Skeletal muscle satellite cell (primary cell): ENCODE data around the gene RBKS.

Experiments
- H3K27me3 ChIP-seq: 2 replicates; pipeline ENCODE4 v1.7.0; 2013; ENCODE audit warnings: low read length; ENCODE audit not compliant: control insufficient read depth, insufficient read depth
- H3K36me3 ChIP-seq: 2 replicates; pipeline ENCODE4 v1.7.0; 2013; ENCODE audit warnings: mild to moderate bottlenecking, control low read depth, low read length; ENCODE audit not compliant: insufficient read depth
- H3K4me1 ChIP-seq: 2 replicates; pipeline ENCODE4 v1.7.0; 2013; ENCODE audit warnings: low read length; ENCODE audit not compliant: control insufficient read depth, insufficient read depth
- H3K4me2 ChIP-seq: 2 replicates; pipeline ENCODE4 v1.7.0; 2013; ENCODE audit warnings: mild to moderate bottlenecking, low read length
- H3K4me3 ChIP-seq: 2 replicates; pipeline ENCODE4 v1.7.0; 2013; ENCODE audit warnings: low read length
- H3K9ac ChIP-seq: 2 replicates; pipeline ENCODE4 v1.7.0; 2013; ENCODE audit warnings: mild to moderate bottlenecking, low read depth, low read length, moderate library complexity
- H3K9me3 ChIP-seq: replicated peaks from 2 replicates; pipeline ENCODE4 v1.7.0; 2013; ENCODE audit warnings: mild to moderate bottlenecking, control low read depth, low read length

The RBKS gene

GRCh38 chr2:27806311-27807059, 83.7 kb downstream of the RBKS start:
- peaks cover 40% of the 10 kb centered on the region for H3K4me1 ChIP-seq

DNA sequence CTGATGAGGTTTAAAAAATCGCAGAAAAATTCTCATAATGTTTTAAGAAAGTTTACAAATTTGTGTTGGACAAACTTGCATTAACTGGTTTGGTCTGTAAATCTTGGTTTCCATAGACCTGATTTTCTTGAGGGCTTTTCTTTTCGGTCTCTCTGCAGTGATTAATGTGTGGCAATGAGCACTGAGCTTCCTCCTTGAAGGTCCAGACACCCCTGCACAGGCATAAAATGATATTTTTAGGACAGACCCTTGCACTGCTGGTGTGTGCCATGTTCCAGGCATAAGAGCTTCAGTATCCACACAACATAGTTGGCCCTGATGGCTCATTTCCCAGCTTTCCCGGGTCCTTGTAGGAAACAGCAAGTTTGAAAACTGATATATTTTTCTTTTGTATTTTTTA, 85.0 kb downstream of the RBKS start:
- Histone ChIP-seq H3K9me3 (no peaks in the 10 kb centered on the region), H3K9ac (no peak overlapping the region), H3K4me3 (no peak overlapping the region), H3K36me3 (no peaks in the 10 kb centered on the region), H3K4me2 (no peak overlapping the region), H3K27me3 (no peaks in the 10 kb centered on the region), H3K4me1 (peaks cover 39% of the 10 kb centered on the region)

More at GRCh38 chr2:27806311-27807059, 83.7 kb downstream of the RBKS start:
- no peaks in the 10 kb centered on the region for H3K27me3 ChIP-seq
- H3K4me3 ChIP-seq = no peak overlapping the region
- H3K9me3 ChIP-seq = no peaks in the 10 kb centered on the region
- no peak overlapping the region for H3K4me2 ChIP-seq
- H3K9ac ChIP-seq = no peak overlapping the region
- H3K36me3 ChIP-seq = no peaks in the 10 kb centered on the region

DNA sequence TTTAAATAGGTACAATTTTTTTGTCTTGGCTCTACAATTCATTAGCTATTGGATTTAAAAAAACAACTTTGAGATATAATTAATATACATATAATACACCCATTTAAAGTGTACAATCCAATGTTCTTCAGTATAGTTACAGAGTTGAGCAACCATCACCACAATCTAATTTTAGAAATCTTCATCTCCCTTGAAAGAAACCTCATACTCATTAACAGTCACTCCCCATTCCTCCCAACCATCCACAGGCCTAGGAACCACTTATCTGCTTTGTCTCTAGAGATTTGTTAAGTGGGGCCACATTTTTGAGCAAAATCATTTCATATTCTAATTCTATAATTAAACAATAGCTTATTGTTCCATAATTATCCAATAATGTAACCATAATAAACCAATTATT, 86.0 kb downstream of the RBKS start:
- Histone ChIP-seq H3K9me3 (no peaks in the 10 kb centered on the region), H3K4me1 (peaks cover 36% of the 10 kb centered on the region), H3K36me3 (no peaks in the 10 kb centered on the region), H3K9ac (no peak overlapping the region), H3K4me3 (no peak overlapping the region), H3K27me3 (no peaks in the 10 kb centered on the region), H3K4me2 (no peak overlapping the region)

DNA sequence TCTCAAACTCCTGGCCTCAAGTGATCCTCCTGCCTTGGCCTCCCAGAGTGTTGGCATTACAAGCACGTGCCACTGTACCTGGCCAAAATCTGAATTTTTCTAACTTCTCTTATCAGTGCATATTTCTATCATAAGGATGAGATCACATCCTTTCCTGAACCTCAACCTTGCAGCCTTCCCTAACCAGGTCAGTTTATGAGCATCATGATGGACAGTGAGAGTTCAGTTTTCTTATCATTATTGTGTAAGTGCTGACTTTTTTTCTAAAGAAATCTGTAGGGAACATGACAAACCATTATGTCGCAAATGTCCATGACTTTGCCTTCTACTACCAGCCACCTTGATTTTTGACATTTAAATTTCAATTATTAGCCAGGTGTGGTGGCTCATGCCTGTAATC, 87.1 kb downstream of the RBKS start:
- Histone ChIP-seq H3K9me3 (no peaks in the 10 kb centered on the region), H3K4me2 (no peak overlapping the region), H3K36me3 (no peaks in the 10 kb centered on the region), H3K9ac (no peak overlapping the region), H3K27me3 (no peaks in the 10 kb centered on the region), H3K4me3 (no peak overlapping the region), H3K4me1 (peaks cover 37% of the 10 kb centered on the region)

DNA sequence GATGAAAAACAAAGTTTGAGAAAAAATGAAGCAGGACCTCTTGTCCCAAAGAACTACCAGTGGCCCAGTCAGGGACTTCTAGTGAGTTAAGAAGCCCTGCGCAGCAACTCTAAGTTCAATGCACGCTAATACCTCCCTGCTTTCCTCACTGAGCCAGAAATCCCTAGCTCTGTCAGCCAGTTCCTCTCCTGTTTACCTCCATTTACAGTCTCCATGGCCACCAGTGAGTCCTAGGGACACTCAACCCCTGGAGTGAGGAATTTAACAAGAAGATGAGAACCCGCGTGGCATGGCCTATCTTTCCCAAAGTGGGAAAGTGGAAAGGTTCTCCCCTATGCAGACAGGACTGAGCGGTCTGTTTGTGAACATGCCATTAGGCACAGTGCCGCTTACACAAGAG, 87.6 kb downstream of the RBKS start:
- Histone ChIP-seq H3K4me2 (no peak overlapping the region), H3K36me3 (no peaks in the 10 kb centered on the region), H3K27me3 (no peaks in the 10 kb centered on the region), H3K4me1 (peaks cover 42% of the 10 kb centered on the region), H3K9me3 (no peaks in the 10 kb centered on the region), H3K9ac (no peak overlapping the region), H3K4me3 (no peak overlapping the region)

DNA sequence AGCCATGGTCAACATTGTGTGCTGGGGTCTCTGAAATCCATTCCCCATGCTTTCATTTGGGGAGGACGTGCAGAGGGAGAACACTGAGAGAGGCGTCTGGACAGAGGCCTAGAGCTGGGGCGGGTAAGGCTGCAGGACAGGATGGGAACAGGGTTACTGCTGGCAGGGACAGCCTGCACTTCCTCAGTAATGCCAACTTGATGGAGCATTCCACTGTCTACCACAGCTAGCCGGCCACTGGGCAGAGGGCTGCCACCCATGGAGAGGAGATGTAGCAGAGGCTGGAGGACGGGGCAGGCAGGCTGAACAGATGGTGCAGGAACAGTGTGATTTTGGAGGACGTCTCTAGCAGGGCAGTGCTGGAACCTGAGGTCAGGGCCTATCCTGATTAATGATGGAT, 89.3 kb downstream of the RBKS start:
- H3K9me3 ChIP-seq = no peaks in the 10 kb centered on the region
- peak overlapping the region; percentile 45 for H3K4me2 ChIP-seq
- no peaks in the 10 kb centered on the region for H3K27me3 ChIP-seq
- peak overlapping the region; percentile 80 for H3K9ac ChIP-seq
- no peak overlapping the region for H3K4me3 ChIP-seq
- H3K4me1 ChIP-seq = peaks cover 59% of the 10 kb centered on the region
- no peaks in the 10 kb centered on the region for H3K36me3 ChIP-seq

GRCh38 chr2:27799646-27800010, 90.6 kb downstream of the RBKS start:
- H3K27me3 ChIP-seq = no peaks in the 10 kb centered on the region
- H3K9me3 ChIP-seq = no peaks in the 10 kb centered on the region
- H3K9ac ChIP-seq = peak overlapping the region; percentile 80
- H3K4me3 ChIP-seq = no peak overlapping the region
- no peaks in the 10 kb centered on the region for H3K36me3 ChIP-seq
- peak overlapping the region; percentile 45 for H3K4me2 ChIP-seq
- H3K4me1 ChIP-seq = peaks cover 64% of the 10 kb centered on the region

DNA sequence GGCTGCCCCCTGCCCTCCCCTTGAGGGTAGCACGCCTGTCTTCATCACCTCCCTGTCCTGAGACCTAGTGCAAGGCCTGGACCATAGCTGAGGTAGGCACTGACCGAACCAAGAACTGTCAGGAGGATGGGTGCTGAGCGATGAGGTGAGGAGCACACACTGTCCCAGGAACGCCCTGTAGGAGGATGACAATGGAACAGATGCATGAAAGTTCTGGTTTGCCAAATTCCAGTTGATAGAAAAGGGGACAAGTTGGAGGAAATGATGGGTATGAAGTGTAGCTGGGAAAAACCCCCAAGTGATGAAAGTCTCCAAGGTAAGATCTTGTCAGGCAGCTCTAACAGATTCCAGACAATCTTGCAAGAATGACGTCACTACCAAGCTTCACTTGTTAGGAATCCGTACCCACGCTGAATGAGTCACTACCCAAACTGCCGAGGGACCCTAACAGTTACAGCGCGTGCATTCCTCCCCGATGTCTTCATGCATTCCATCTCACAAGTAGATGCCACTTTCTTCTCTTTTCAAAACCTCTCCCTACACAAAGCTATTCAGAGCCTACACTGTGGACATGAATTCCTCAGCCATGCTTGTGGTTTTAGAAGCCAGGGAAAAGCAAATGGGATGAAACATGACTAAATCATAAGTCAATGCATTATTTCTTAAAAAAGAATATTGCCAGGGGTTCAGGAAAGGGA, 91.1 kb downstream of the RBKS start:
- H3K9me3 ChIP-seq = no peaks in the 10 kb centered on the region
- H3K4me2 ChIP-seq = peak overlapping the region; percentile 46
- peak overlapping the region; percentile 12 for H3K4me3 ChIP-seq
- H3K36me3 ChIP-seq = no peaks in the 10 kb centered on the region
- peak overlapping the region; percentile 80 for H3K9ac ChIP-seq
- H3K27me3 ChIP-seq = no peaks in the 10 kb centered on the region
- H3K4me1 ChIP-seq = peaks cover 60% of the 10 kb centered on the region

DNA sequence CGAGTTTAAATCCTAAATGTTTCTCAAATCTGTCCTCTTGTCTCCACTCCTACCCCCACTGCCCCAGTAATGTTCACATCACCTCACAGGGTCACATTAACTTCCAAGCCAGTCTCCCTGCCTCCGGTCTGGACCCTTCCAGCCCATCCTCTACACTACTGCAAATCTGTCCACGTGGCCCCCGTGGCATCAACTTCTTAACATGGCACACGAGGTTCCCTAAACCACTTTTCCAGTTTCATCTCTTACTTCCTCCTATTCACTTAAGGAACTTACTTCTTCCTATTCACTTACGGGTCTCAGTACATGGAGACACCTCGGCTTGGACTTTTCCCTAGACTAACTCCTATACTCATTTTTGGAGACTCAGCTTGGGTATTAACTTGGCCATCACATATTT, 91.7 kb downstream of the RBKS start:
- no peaks in the 10 kb centered on the region for H3K9me3 ChIP-seq
- H3K27me3 ChIP-seq = no peaks in the 10 kb centered on the region
- H3K36me3 ChIP-seq = no peaks in the 10 kb centered on the region
- H3K4me2 ChIP-seq = peak overlapping the region; percentile 46
- H3K4me1 ChIP-seq = peaks cover 58% of the 10 kb centered on the region
- peak overlapping the region; percentile 69 for H3K9ac ChIP-seq
- H3K4me3 ChIP-seq = peak overlapping the region; percentile 12

DNA sequence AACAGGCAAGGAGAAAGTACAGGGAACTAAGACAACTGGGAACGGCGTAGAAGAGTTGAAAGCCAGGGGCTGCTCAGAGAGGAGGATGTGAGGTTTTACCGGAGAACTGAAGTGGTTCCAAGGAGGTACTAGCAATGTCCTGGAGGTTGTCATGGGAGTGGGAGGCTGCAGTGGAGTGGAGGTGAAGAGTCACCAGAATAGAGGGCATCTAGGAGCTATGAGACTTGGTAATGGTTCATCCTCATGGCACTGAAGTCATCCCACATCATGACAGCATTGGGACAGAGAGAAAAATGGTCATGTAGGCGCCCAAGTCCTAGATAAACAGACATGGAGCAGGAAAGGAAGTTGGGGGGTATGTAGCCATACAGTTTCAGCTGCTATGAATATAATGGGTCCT, 92.3 kb downstream of the RBKS start:
- Histone ChIP-seq H3K9ac (peak overlapping the region; percentile 69), H3K27me3 (no peaks in the 10 kb centered on the region), H3K4me1 (peaks cover 65% of the 10 kb centered on the region), H3K36me3 (no peaks in the 10 kb centered on the region), H3K4me3 (no peak overlapping the region), H3K9me3 (no peaks in the 10 kb centered on the region), H3K4me2 (no peak overlapping the region)

- Histone ChIP-seq H3K4me1 (peaks cover 71% of the 10 kb centered on the region), H3K36me3 (no peaks in the 10 kb centered on the region), H3K9ac (peak overlapping the region; percentile 34), H3K4me2 (no peak overlapping the region), H3K27me3 (no peaks in the 10 kb centered on the region), H3K9me3 (no peaks in the 10 kb centered on the region), H3K4me3 (no peak overlapping the region)
Observed at GRCh38 chr2:27796791-27797765, 93.1 kb downstream of the RBKS start.
